Lower lobe of right lung (tissue), 2 donors: ENCODE data around the gene GNAT2. TPM values are rescaled to one million over a fixed set of nuclear protein-coding genes. Genes with fewer than 3 reads are reported as not detected.

Experiments
- ATAC-seq, 2 donors: fragments of 200-7000 bp; cut with Tn5 transposase; one replicate each; pipeline ENCODE4 v1.9.1; 2020 to 2022; ENCODE audit warnings: mild to moderate bottlenecking in 2 of 2, moderate library complexity in 2 of 2
- DNase-seq: peaks from one replicate; pipeline ENCODE4 v3.0.0-alpha.2; 2020
- H3K27ac ChIP-seq: fragments of 200-600 bp; one replicate; pipeline ENCODE4 v1.8.0; 2022
- H3K27me3 ChIP-seq: fragments of 200-600 bp; one replicate; pipeline ENCODE4 v1.8.0; 2022; ENCODE audit warnings: low read depth
- H3K36me3 ChIP-seq: fragments of 200-600 bp; one replicate; pipeline ENCODE4 v1.8.0; 2022; ENCODE audit warnings: mild to moderate bottlenecking
- H3K4me1 ChIP-seq: fragments of 200-600 bp; one replicate; pipeline ENCODE4 v1.8.0; 2022
- H3K4me3 ChIP-seq: fragments of 200-600 bp; one replicate; pipeline ENCODE4 v1.8.0; 2022; ENCODE audit warnings: mild to moderate bottlenecking
- H3K9me3 ChIP-seq: fragments of 200-600 bp; one replicate; pipeline ENCODE4 v1.8.0; 2022
- intact Hi-C: fragments of 100-400 bp; cut with DNase I; formaldehyde crosslinking; loops from one replicate; pipeline ENCODE4 v1.11.0; 2022
- total RNA-seq: library from RNA; stranded (reverse); fragmentation: NEBNext Ultra II Directional; extraction: Animal tissue kit (Norgen Biotek cat#: 25700); gene quantifications from one replicate; pipeline ENCODE4 v1.2.1, GENCODE V29; 2021
- TF ChIP-seq, protein P1 (sequence below): fragments of 200-600 bp; IDR thresholded peaks from one replicate; pipeline ENCODE4 v1.8.0; 2022; ENCODE audit warnings: antibody characterized with exemption, mild to moderate bottlenecking
- donor health status: DM: no; HTN: yes; CAD: no; lungs with severe emphysema.

The GNAT2 gene
- total RNA-seq, 1 donor from 2014 or later: not detected

DNA sequence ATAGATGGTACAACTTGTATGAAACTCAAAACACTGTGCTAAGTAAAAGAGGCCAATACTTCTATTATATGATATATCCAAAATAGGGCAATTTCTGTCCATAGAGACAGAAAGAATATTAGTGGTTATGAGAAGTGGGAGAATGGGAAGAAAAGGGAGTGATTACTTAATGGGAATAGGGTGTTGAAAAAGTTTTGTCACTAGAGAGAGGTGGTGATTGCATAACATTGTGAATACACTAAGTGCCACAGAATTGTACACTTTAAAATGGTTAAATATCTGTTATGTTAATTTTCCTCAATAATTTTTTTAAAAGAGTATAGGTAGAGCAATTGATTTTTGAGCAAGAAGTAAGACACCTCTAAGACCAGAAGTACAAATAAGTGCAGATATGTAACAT lies 29.7 kb downstream of the GNAT2 start:
- Histone ChIP-seq H3K4me1 (no peaks in the 10 kb centered on the region), H3K36me3 (peaks cover 97% of the 10 kb centered on the region), H3K9me3 (no peaks in the 10 kb centered on the region), H3K27ac (no peak overlapping the region), H3K4me3 (no peak overlapping the region), H3K27me3 (no peaks in the 10 kb centered on the region)
- no peak for DNase-seq
- TF ChIP-seq, protein P1, sequence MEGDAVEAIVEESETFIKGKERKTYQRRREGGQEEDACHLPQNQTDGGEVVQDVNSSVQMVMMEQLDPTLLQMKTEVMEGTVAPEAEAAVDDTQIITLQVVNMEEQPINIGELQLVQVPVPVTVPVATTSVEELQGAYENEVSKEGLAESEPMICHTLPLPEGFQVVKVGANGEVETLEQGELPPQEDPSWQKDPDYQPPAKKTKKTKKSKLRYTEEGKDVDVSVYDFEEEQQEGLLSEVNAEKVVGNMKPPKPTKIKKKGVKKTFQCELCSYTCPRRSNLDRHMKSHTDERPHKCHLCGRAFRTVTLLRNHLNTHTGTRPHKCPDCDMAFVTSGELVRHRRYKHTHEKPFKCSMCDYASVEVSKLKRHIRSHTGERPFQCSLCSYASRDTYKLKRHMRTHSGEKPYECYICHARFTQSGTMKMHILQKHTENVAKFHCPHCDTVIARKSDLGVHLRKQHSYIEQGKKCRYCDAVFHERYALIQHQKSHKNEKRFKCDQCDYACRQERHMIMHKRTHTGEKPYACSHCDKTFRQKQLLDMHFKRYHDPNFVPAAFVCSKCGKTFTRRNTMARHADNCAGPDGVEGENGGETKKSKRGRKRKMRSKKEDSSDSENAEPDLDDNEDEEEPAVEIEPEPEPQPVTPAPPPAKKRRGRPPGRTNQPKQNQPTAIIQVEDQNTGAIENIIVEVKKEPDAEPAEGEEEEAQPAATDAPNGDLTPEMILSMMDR: no peak
- no peak for ATAC-seq
- intact Hi-C loops: no loop called here

DNA sequence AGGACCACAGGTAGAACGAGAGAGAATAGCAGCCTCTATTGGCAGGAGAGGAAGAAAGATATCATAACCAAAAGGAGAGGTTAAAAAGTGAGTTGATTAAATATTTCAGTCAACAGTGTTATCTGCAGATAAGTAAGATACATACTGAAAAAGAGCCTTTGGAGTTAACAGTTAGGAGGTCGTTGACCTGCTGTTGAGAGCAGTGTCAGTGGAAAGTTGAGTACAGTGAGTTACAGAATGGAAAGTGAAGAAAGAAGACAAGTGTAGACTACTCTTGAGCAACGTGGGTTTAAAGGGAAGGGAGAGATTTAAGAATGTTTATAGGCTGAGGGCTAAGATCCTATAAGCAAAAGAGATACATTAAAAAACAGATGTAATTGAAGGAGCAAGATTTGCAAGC lies 30.2 kb downstream of the GNAT2 start:
- TF ChIP-seq, protein P1: no peak
- Histone ChIP-seq H3K36me3 (peaks cover 97% of the 10 kb centered on the region), H3K4me1 (no peaks in the 10 kb centered on the region), H3K4me3 (no peak overlapping the region), H3K9me3 (no peaks in the 10 kb centered on the region), H3K27ac (no peak overlapping the region), H3K27me3 (no peaks in the 10 kb centered on the region)
- intact Hi-C loops: no loop called here
- no peak for ATAC-seq
- no peak for DNase-seq

DNA sequence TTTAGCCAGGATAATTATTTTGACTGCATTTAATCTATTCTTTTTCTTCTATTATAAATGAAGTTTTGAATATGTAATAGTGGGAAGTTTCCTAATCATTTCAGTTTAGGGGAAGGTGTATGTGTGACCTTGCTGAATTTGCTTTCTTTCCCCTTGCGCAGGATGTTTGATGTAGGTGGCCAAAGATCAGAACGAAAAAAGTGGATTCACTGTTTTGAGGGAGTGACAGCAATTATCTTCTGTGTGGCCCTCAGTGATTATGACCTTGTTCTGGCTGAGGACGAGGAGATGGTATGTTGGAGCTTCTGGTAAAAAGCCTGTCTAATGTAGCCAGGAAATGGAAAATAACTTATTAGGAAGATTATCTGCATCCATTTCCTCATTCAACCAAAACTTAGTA lies 33.4 kb downstream of the GNAT2 start:
- no peak overlapping the region for H3K27ac ChIP-seq
- no peaks in the 10 kb centered on the region for H3K27me3 ChIP-seq
- intact Hi-C loops: no loop called here
- ATAC-seq (no peak), DNase-seq (no peak)
- no peaks in the 10 kb centered on the region for H3K4me1 ChIP-seq
- TF ChIP-seq, protein P1: no peak
- H3K4me3 ChIP-seq: no peak overlapping the region
- peaks cover 95% of the 10 kb centered on the region for H3K36me3 ChIP-seq
- no peaks in the 10 kb centered on the region for H3K9me3 ChIP-seq

DNA sequence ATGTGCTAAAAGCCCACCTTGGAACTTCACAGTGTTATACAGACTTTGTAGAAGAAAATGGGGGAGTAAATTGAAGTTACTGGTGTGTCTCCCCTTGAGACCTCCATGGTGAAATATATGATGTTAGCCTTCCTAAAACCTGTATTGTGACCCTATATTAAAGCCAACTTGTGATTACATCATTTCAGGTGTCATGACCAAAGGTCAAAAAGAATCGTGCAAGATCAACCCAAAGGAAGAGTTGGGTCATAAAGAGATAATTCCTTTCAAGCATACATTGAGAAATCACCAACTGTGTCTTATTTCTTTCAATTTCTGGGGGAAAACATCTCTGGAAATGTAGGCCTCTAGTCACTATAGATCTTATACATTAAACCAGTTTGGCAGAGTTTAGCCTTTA lies 34.6 kb downstream of the GNAT2 start:
- Histone ChIP-seq H3K4me1 (no peaks in the 10 kb centered on the region), H3K27ac (no peak overlapping the region), H3K36me3 (peaks cover 98% of the 10 kb centered on the region), H3K4me3 (no peak overlapping the region), H3K9me3 (no peaks in the 10 kb centered on the region), H3K27me3 (no peaks in the 10 kb centered on the region)
- DNase-seq: no peak
- intact Hi-C loops: no loop called here
- TF ChIP-seq, protein P1: no peak
- no peak for ATAC-seq

DNA sequence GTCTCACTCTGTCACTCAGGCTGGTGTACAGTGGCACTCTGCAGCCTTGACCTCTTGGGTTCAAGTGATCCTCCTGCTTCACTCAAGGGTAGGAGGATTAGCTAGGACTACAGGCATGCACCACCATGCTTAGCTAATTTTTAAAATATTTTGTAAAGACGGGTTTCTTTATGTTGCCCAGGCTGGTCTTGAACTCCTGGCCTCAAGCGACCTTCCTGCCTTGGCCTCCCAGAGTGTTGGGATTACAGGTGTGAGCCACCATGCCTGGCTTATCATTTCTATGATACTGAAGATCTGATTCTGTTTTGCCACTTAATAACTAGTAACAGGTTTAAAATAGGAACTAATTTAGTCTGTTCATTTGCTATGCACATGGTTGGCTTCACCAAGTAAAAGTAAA lies 37.4 kb downstream of the GNAT2 start:
- H3K36me3 ChIP-seq: peaks cover 89% of the 10 kb centered on the region
- TF ChIP-seq, protein P1: no peak
- ATAC-seq (no peak), DNase-seq (no peak)
- no peaks in the 10 kb centered on the region for H3K27me3 ChIP-seq
- H3K27ac ChIP-seq: no peak overlapping the region
- intact Hi-C loops: no loop called here
- no peaks in the 10 kb centered on the region for H3K9me3 ChIP-seq
- peaks cover 5% of the 10 kb centered on the region for H3K4me1 ChIP-seq
- no peak overlapping the region for H3K4me3 ChIP-seq

DNA sequence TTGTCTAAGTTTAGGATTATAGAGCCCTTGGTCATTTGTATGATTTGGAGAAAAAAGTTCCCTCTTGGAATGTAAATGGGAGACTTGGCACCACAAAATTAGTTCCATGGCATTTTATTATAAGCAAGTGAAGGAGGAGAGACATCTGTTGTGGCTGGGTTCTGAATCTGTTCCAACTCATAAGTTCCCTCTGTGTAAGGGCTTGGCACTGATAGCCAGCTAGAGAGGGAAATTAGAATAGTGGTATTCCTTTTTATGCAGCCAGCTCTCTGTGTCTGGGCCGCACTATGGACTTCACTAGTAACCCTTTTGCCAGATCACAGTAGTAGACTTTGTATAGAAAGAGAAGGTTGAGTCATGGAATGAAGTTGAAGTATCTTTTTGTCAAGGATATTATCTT lies 39.9 kb downstream of the GNAT2 start:
- Histone ChIP-seq H3K27me3 (no peaks in the 10 kb centered on the region), H3K4me1 (peaks cover 12% of the 10 kb centered on the region), H3K9me3 (no peaks in the 10 kb centered on the region), H3K4me3 (no peak overlapping the region), H3K36me3 (peaks cover 63% of the 10 kb centered on the region), H3K27ac (no peak overlapping the region)
- intact Hi-C loops: no loop called here
- TF ChIP-seq, protein P1: no peak
- ATAC-seq (no peak), DNase-seq (no peak)
